HPDE6-E6E7 (cell line): ENCODE results near the gene KEAP1.
A peak's percentile ranks its signal among the peaks of the same experiment; 100 is the strongest.
"Not testable (repeated sequence)": the region's sequence is repeated elsewhere in the genome, so short reads cannot be mapped to it uniquely, and the experiment has no call there.

Experiments
- DNase-seq: peaks from one replicate; pipeline ENCODE4 v3.0.0; 2011; ENCODE audit warnings: missing footprints; ENCODE audit errors: extremely low spot score

KEAP1 gene

GRCh38 chr19:10497371-10497770 lies 5.8 kb downstream of the KEAP1 start:
- DNase-seq, result no peak

GRCh38 chr19:10491472-10492047 lies 11.6 kb downstream of the KEAP1 start:
- no peak for DNase-seq

GRCh38 chr19:10486551-10486950 lies 16.6 kb downstream of the KEAP1 start:
- no peak for DNase-seq

GRCh38 chr19:10478903-10479384 lies 24.2 kb downstream of the KEAP1 start:
- peak; percentile 86 for DNase-seq

GRCh38 chr19:10478476-10478875 lies 24.7 kb downstream of the KEAP1 start:
- DNase-seq, result no peak

- no peak for DNase-seq
Observed at GRCh38 chr19:10474962-10475451, 28.1 kb downstream of the KEAP1 start.

GRCh38 chr19:10473192-10473591 lies 30.0 kb downstream of the KEAP1 start:
- no peak for DNase-seq

- no peak for DNase-seq
Observed at GRCh38 chr19:10471909-10472308, 31.2 kb downstream of the KEAP1 start.

- DNase-seq, result no peak
Observed at GRCh38 chr19:10468133-10468532, 35.0 kb downstream of the KEAP1 start.

GRCh38 chr19:10467104-10467706 lies 36.0 kb downstream of the KEAP1 start:
- DNase-seq, result no peak

GRCh38 chr19:10464456-10464855 lies 38.7 kb downstream of the KEAP1 start:
- DNase-seq, result no peak

- DNase-seq, result no peak
Observed at GRCh38 chr19:10462557-10462956, 40.6 kb downstream of the KEAP1 start.

GRCh38 chr19:10462042-10462441 lies 41.1 kb downstream of the KEAP1 start:
- not testable (repeated sequence) for DNase-seq

GRCh38 chr19:10461047-10461949 lies 41.9 kb downstream of the KEAP1 start:
- DNase-seq, result peak; percentile 94

GRCh38 chr19:10460714-10461046 lies 42.5 kb downstream of the KEAP1 start:
- DNase-seq, result no peak

- not testable (repeated sequence) for DNase-seq
Observed at GRCh38 chr19:10458733-10459132, 44.4 kb downstream of the KEAP1 start.

- DNase-seq, result no peak
Observed at GRCh38 chr19:10454267-10454666, 48.9 kb downstream of the KEAP1 start.

GRCh38 chr19:10453852-10454251 lies 49.3 kb downstream of the KEAP1 start:
- no peak for DNase-seq

- DNase-seq, result no peak
Observed at GRCh38 chr19:10452726-10453618, 50.2 kb downstream of the KEAP1 start.

- DNase-seq, result no peak
Observed at GRCh38 chr19:10450853-10451609, 52.1 kb downstream of the KEAP1 start.
